ENCODE results near the gene E2F2. TPM values are rescaled to one million over a fixed set of nuclear protein-coding genes. Genes with fewer than 3 reads are reported as not detected.

The E2F2 gene
- total and polyA plus RNA-seq, 10 donors: 0.89 to 18.9 (median 4.9) TPM

- H3K27me3 ChIP-seq (replicated peaks in 1 of 7): peaks cover 0 to 48% (median 7%) of the 10 kb centered on the region in 7 donors
- TF ChIP-seq POLR2AphosphoS5 (IDR thresholded peaks at IDR 0.05) (peak in 2 of 3 donors; percentile 48 to 57), CTCF (IDR thresholded peaks at IDR 0.05 in 8 of 11, conservative IDR thresholded peaks at IDR 0.05 in 3 of 11) (peak in 4 of 11 experiments; percentile 6 to 34 (median 26)), POLR2A (IDR thresholded peaks at IDR 0.05) (no peak)
- H3K36me3 ChIP-seq: no peaks in the 10 kb centered on the region
- H3K4me3 ChIP-seq: peak within 1 kb of the TSS; percentile 61 to 85 (median 72)
- peaks cover 12 to 26% (median 16%) of the 10 kb centered on the region in 6 donors for H3K4me1 ChIP-seq
- 0 to 3% (median 1%) methylated on average over 31 to 83 of the region's 84 CpGs for WGBS, 5 donors
- H3K27ac ChIP-seq: peak within 1 kb of the TSS; percentile 42 to 82 (median 68)
- intact Hi-C loops (cut with DNase I; ENCODE audit: low total_unique reads): no loop called here
- H3K9me3 ChIP-seq: no peaks in the 10 kb centered on the region
- no peak for DNase-seq
These were observed 47.4 kb downstream of the E2F2 start, which contains the start of gene ASAP3 for GRCh38 chr1:23483321-23484252. Gene ASAP3, minus strand, starts transcription at chr1:23484179. Its CDS starts 46 bp downstream, at chr1:23484133.

GRCh38 chr1:23481904-23482303, 49.1 kb downstream of the E2F2 start:
- 94 to 99% (median 97%) methylated on average over 6 of the region's 6 CpGs for WGBS, 5 donors
- intact Hi-C loops (cut with DNase I; ENCODE audit: low total_unique reads): no loop called here
- H3K4me1 ChIP-seq: peaks cover 12 to 26% (median 16%) of the 10 kb centered on the region in 6 donors
- no peaks in the 10 kb centered on the region for H3K9me3 ChIP-seq
- DNase-seq: no peak
- H3K4me3 ChIP-seq: no peak overlapping the region
- H3K36me3 ChIP-seq: no peaks in the 10 kb centered on the region
- TF ChIP-seq POLR2A (IDR thresholded peaks at IDR 0.05): no peak
- no peak for TF ChIP-seq CTCF (IDR thresholded peaks at IDR 0.05 in 8 of 11, conservative IDR thresholded peaks at IDR 0.05 in 3 of 11)
- TF ChIP-seq POLR2AphosphoS5 (IDR thresholded peaks at IDR 0.05): no peak
- no peak overlapping the region for H3K27ac ChIP-seq
- peaks cover 0 to 48% (median 7%) of the 10 kb centered on the region in 7 donors for H3K27me3 ChIP-seq (replicated peaks in 1 of 7)

- no peak for DNase-seq
- Histone ChIP-seq H3K4me3 (no peak overlapping the region), H3K36me3 (no peaks in the 10 kb centered on the region), H3K9me3 (no peaks in the 10 kb centered on the region), H3K27me3 (replicated peaks in 1 of 7) (peaks cover 0 to 48% (median 7%) of the 10 kb centered on the region in 7 donors), H3K27ac (no peak overlapping the region), H3K4me1 (peaks cover 12 to 26% (median 16%) of the 10 kb centered on the region in 6 donors)
- 77 to 83% (median 78%) methylated on average over 7 of the region's 7 CpGs for WGBS, 5 donors
- intact Hi-C loops (cut with DNase I; ENCODE audit: low total_unique reads): no loop called here
- TF ChIP-seq CTCF (IDR thresholded peaks at IDR 0.05 in 8 of 11, conservative IDR thresholded peaks at IDR 0.05 in 3 of 11) (no peak), POLR2AphosphoS5 (IDR thresholded peaks at IDR 0.05) (no peak), POLR2A (IDR thresholded peaks at IDR 0.05) (no peak)
These were observed 49.9 kb downstream of the E2F2 start for GRCh38 chr1:23481026-23481597.

All from spleen (tissue), 11 donors.